Activated CD8-positive, alpha-beta memory T cell treated with anti-CD3 and anti-CD28 coated beads for 1 hour (primary cell): ENCODE results near the gene APLN.
A peak's percentile ranks its signal among the peaks of the same experiment; 100 is the strongest.

ENCODE experiments used
- DNase-seq, 2 donors: peaks; one replicate each; pipeline ENCODE4 v3.0.0-alpha.2; 2020; ENCODE audit warnings: low read depth in 1 of 2; ENCODE audit errors: extremely low read depth in 1 of 2

The APLN gene, protein sequence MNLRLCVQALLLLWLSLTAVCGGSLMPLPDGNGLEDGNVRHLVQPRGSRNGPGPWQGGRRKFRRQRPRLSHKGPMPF

DNA sequence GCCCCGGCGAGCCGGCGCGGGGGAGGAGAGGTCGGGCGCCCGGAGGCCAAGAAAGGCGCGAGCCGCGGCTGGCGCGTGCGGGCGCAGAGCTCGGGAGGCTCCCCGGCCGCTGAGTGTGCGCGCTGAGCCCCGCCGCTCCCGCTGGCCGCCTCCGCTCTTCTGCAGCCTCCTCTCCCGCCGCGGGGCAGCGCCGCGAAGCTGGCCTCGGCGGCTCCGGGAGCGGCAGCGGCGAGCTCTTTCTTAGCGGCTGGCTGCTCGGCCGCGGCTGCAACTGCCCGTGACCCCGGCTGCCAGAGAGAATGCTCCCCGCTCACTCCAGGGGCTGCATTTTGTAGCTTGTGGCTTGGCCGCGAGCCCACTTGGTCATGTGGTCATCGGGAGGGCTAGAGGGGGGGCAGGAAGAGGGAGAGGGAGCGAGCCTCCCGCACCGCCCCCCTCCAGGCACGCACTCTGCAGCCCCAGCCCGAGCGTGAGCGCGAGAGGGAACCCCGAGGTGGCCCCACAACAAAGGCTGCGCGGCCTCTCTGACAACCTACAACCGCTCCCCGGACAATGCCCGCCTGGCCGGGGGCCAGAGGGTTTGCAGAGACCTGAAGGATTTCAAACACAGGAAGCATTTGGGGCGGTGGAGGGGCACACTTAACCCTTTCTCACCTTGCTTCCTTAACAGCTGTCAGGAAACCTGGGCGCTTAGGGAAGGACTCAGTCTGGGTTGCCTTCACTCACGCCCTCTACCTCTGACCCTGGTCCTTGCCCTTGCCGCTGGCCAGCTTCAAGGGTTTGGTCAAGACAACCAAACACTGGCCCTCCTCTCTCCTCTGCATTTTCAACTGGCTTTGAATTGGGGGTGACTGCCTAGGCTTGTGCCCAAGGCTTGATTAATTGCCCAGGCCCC lies at the start of gene APLN:
TSS of gene APLN (minus strand) at position 305 of the 895 bp plus-strand sequence. CDS start 326 bp downstream, outside the sequence.
- no peak for DNase-seq

DNA sequence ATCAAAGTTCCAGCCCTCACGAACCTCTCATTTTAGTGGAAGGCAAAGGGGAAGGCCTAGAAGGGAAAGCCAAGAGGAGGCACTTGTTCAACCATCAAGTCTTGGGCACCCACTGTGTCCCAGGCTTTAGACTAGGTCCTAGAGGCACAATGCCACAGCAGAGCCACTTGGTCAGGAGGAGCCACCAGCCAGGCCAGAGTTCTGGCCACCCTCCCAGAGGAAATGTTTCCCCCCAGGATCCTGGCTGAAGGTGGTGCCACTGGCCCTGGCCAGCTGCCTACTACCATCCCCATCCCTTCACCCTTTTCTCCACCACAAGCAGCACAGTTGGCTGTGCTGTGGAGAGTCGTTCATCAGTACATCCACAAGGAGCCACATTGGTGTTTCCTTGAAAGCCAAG lies 49.7 kb upstream of the APLN start:
- no peak for DNase-seq

DNA sequence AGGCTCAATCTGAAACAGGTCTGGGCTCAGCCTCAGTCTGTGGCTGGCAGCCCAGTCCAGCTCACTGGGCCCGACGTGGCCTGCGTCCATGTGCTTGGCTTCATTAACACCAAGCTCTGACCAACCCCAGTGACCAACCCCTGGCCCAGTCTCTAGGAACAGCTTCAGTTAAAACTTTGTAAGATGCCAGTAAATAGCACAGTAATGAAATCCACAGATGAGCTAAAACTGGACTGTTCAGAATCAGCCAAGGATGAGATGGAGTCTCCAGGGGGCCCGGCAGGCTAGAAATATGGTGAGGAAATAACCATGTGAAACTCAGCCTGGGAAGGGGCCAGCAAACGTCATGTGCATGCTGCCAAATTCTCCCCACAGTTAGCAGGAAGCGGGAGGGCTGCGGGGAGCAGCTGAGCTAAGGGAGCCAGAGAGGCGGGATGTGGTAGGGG lies 46.9 kb upstream of the APLN start:
- no peak for DNase-seq

DNA sequence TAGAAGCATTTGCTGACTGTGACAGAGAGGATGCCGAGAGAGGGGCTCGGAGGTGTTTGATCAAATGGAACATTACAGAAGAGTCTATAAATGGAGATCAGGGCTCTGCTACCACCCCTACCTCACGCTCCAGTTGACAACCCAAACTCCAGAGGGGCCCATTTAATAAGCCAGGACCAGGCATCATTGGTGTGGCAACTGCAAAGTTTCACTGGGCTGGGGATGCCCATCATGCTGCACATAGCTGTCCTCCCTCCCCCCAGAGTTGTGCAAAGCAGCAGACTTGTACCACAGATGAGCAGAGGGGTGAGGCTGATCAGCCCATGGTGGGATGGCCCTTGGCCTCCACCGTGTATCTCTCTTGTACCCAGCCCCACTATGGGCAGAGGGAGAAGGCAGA lies 45.8 kb upstream of the APLN start:
- DNase-seq = no peak

DNA sequence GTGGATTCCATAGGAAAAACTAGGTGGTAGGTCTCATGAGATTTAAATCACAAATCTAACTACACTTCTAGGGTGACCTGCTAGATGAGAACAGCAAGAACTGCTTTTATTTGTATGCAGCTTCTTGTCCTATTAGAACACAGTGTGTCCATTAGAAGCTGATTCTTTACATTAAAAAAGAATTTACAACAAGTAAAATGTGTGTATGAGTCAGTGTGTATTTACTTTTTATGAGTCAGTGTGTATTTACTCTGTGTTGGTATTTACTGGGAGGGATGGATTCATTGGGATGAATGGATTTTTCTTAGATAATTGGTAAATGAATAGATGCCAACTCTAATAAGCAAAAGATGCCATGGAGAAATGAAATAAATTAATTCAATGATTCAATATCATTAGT lies 43.4 kb upstream of the APLN start:
- no peak for DNase-seq

GRCh38 chrX:129697204-129697829 lies 42.6 kb upstream of the APLN start:
- no peak for DNase-seq

DNA sequence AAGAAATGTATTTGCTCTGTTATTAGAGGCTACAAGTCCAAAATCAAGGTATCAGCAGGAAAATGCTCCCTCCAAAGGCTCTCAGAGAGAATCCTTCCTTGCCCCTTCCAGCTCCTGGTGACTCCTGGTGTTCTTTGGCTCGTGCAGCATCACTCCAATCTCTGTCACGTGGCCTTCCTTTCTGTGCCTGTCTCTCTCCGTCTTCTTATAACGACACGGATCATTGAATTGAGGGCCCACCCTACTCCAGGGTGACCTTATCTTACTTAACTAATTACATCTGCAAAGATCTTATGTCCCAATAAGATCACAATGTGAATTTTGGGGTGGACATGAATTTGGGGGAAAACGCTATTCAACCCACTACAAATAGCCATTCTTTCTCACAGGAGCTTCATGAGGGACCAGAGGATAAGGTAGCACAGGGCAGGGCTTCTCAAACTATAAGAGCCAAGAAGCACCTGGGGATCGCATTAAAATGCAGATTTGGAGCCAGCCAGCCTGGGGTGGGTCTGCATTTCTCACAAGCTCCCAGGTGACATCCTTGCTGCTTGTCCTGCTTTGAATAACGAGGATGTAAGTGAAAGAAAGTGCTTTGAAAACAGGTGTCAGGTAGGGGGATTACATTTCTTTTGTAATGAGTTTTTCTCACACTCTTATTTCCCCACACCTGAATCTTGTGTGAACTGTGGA lies 41.9 kb upstream of the APLN start:
- DNase-seq = no peak

- DNase-seq = no peak
Measured at GRCh38 chrX:129695937-129696336, 41.2 kb upstream of the APLN start.

DNA sequence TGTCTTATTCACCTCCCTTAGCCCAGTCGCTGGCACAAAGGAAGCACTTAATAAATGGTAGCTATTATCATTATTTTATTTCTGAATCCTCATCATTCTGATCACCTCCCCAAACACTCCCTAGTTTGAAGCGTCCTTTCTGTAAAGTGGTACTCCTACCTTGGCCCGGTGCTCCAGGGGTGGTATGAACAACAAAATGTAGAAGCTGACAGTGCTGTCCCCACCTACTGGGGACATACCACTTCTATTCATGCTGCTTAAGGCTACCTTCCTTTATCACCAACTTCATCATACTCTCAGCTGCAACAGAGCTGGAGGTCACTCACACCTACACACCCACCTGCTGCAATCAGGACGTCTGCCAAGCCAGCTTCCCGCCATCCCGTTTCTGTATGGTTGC lies 40.8 kb upstream of the APLN start:
- no peak for DNase-seq

- no peak for DNase-seq
Measured at GRCh38 chrX:129694805-129695204, 40.0 kb upstream of the APLN start.

- no peak for DNase-seq
Measured at GRCh38 chrX:129693354-129693753, 38.6 kb upstream of the APLN start.

- no peak for DNase-seq
Measured at GRCh38 chrX:129690435-129690834, 35.7 kb upstream of the APLN start.

GRCh38 chrX:129689796-129690195 lies 35.0 kb upstream of the APLN start:
- DNase-seq = no peak

DNA sequence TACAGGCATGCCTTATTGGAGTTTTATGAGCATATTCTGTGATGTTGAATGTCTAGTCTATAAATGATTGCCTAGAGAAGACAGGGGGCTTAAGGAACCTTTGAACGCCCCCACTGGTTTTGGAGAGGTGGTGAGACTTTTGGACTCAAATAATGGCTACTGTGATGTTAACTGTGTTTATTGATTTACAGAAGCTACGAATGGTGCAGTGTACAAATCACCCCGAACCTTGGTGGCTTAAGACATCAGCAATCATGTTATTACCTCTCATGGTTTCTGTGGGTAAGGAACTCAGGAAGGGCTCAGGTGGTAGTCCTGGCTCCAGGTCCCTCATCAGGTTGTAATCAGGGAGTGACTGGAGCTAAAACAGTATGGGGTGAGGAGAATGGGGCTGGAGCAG lies 33.3 kb upstream of the APLN start:
- no peak for DNase-seq

DNA sequence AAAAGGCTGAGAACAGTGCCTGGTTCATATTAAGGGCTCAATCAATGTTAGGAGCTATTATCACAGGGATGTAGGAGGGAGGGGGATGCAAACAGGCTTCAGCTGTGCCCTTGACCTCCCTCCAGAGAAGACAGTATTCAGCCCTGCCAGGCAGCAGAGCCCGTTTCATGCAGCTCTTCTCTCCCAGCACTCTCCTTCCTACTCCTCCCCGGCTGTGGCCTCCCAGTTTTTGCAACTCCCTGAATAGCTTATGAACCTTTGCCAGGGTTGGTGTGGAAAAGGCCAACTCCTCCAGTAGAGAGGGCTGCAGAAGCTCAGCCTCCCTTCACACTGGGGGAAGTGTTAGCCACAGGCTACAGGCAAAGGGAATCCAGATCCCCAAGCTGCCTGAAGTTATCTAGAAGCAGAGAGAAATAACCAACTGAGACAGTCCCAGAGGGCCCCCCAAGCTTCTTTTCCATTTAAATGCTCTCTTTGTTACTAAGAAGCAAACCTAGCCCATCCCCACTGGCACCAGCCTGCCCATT lies 31.7 kb upstream of the APLN start:
- no peak for DNase-seq

- DNase-seq = no peak
Measured at GRCh38 chrX:129682979-129683378, 28.2 kb upstream of the APLN start.

DNA sequence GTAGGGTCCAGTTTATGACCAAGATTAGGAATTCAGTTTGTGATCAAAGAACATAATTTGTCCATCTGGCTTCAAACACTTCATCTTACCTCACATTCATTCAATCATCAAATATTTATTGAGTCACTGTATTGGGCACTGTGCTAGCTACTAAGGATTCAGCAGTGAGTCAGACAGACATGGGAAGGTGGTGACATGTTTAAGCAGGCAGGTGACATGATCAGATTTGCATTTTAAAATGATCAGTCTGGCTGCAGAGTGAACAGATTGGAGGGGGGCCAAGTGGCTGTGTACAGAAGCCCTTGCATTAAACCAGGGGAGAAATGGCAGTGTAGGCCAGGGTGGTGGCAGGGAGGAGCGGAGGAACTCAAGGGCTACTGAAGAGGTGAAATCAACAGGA lies 25.1 kb upstream of the APLN start:
- no peak for DNase-seq

DNA sequence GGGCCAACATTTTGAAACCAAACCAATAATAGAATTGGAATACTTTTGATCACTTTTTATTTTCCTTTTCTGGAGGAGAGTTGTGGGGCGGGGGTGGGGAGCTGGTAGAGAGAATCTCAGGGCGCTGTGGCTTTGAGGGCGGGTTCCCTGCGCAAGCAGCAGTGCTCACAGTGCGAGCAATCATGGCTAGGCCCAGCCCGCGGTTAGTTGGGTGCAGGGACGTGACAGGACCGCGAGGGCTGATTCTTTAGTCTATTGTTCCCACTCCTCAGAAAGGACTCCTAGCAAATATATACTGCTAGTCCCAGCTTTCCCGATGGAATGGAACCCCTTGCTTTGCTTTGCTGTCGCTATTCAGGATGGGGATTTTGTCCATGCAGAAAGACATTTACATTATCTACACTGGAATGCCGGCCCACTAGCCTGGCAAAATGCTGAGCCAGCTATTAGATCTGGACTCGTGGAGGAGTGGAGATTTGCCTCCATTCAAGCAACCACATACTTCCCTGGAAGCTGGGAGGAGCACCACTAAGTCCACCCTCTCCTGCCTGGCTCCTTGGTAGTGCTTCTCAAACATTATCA lies 23.9 kb upstream of the APLN start:
- peak in 1 of 2 donors; percentile 14 for DNase-seq

DNA sequence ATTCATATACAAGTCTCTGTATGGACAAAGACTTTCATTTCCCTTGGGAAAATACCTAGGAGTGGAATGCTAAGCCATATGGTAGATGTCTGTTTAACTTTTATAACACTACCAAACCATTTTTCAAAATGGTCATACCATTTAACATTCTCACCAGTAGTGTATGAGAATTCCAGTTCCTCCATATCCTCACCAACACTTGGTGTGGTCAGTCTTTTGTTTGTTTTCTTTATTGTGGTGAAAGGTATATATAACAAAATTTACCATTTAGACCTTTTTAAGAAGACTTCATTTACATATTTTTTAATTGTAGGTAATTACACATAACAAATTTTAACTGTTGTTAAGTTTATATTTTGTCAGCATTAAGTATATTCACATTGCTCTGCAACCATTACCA lies 12.7 kb upstream of the APLN start:
- DNase-seq = no peak

GRCh38 chrX:129665916-129666644 lies 11.3 kb upstream of the APLN start:
- DNase-seq = no peak
